ENCODE data around the gene TSACC. TPM values are rescaled to one million over a fixed set of nuclear protein-coding genes. Genes with fewer than 3 reads are reported as not detected.

The TSACC gene
- total and polyA plus RNA-seq, 8 donors, result 0.98 TPM; not detected in 7

GRCh38 chr1:156356262-156356874 lies 18.0 kb downstream of the TSACC start:
- Histone ChIP-seq H3K36me3 (no peaks in the 10 kb centered on the region), H3K27me3 (peaks cover 0 to 51% (median 19%) of the 10 kb centered on the region in 3 donors), H3K27ac (no peak overlapping the region), H3K4me3 (no peak overlapping the region), H3K9me3 (no peaks in the 10 kb centered on the region), H3K4me1 (peaks cover 0 to 10% (median 8%) of the 10 kb centered on the region in 4 donors)
- intact Hi-C loops (cut with DNase I; ENCODE audit: low total_unique reads), result no loop called here
- 17 to 33% (median 27%) methylated on average over 6 of the region's 6 CpGs for WGBS, 5 donors
- TF ChIP-seq, protein P1, sequence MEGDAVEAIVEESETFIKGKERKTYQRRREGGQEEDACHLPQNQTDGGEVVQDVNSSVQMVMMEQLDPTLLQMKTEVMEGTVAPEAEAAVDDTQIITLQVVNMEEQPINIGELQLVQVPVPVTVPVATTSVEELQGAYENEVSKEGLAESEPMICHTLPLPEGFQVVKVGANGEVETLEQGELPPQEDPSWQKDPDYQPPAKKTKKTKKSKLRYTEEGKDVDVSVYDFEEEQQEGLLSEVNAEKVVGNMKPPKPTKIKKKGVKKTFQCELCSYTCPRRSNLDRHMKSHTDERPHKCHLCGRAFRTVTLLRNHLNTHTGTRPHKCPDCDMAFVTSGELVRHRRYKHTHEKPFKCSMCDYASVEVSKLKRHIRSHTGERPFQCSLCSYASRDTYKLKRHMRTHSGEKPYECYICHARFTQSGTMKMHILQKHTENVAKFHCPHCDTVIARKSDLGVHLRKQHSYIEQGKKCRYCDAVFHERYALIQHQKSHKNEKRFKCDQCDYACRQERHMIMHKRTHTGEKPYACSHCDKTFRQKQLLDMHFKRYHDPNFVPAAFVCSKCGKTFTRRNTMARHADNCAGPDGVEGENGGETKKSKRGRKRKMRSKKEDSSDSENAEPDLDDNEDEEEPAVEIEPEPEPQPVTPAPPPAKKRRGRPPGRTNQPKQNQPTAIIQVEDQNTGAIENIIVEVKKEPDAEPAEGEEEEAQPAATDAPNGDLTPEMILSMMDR (IDR thresholded peaks at IDR 0.05), result no peak
- no peak for TF ChIP-seq POLR2AphosphoS5 (IDR thresholded peaks at IDR 0.05)
- TF ChIP-seq POLR2A (IDR thresholded peaks at IDR 0.05), result no peak
- no peak for TF ChIP-seq EP300 (IDR thresholded peaks at IDR 0.05)
- no peak for DNase-seq

DNA sequence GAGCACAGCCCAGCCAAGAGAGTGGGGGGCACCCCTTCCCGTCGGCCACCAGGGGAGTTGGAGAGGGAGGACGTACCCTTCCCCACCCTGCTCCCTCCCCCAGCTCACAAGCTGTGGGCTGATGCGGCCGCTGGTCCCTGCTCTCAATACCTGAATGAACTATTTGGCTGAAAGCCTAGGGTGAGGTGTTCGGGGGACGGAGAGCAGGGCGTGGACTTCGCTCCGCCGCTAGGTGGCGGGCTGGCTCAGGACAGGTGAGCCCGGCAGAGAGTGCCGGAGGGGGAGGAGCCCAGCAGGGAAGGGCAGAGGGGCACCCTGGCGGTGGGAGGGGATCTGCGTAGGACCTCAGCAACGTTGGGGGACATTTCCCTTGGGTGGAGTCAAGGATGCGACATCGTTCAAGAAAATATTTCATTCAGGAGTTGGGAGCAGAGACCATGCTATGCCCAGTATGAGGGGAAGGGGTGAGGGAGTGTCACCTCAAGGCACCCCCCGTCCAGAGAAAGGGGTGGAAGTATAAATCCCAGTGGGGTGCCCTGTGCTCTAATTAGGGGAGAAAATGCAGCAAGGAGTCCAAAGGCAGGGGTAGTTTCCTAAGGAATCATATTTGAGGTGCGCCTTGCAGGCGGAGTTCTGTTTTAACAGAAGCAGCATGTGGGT lies 18.7 kb downstream of the TSACC start:
- H3K4me1 ChIP-seq, result peaks cover 0 to 10% (median 8%) of the 10 kb centered on the region in 4 donors
- 8 to 12% (median 10%) methylated on average over 19 to 22 of the region's 22 CpGs for WGBS, 5 donors
- no peaks in the 10 kb centered on the region for H3K36me3 ChIP-seq
- DNase-seq, result peak; percentile 79 to 91
- TF ChIP-seq EP300 (IDR thresholded peaks at IDR 0.05), result no peak
- peak in 1 of 3 donors; percentile 31 for TF ChIP-seq POLR2AphosphoS5 (IDR thresholded peaks at IDR 0.05)
- TF ChIP-seq, protein P1 (IDR thresholded peaks at IDR 0.05), result peak in 5 of 7 experiments; percentile 48 to 69 (median 65)
- TF ChIP-seq POLR2A (IDR thresholded peaks at IDR 0.05), result no peak
- H3K9me3 ChIP-seq, result no peaks in the 10 kb centered on the region
- no peak overlapping the region for H3K4me3 ChIP-seq
- H3K27ac ChIP-seq, result no peak overlapping the region
- intact Hi-C loops (cut with DNase I; ENCODE audit: low total_unique reads), result no loop called here
- peaks cover 0 to 51% (median 19%) of the 10 kb centered on the region in 3 donors for H3K27me3 ChIP-seq

- H3K4me3 ChIP-seq, result no peak overlapping the region
- peaks cover 0 to 10% (median 8%) of the 10 kb centered on the region in 4 donors for H3K4me1 ChIP-seq
- H3K27me3 ChIP-seq, result peaks cover 0 to 55% (median 19%) of the 10 kb centered on the region in 3 donors
- TF ChIP-seq POLR2AphosphoS5 (IDR thresholded peaks at IDR 0.05) (no peak), POLR2A (IDR thresholded peaks at IDR 0.05) (no peak), EP300 (IDR thresholded peaks at IDR 0.05) (no peak)
- TF ChIP-seq, protein P1 (IDR thresholded peaks at IDR 0.05), result no peak
- DNase-seq, result no peak
- no peaks in the 10 kb centered on the region for H3K9me3 ChIP-seq
- H3K27ac ChIP-seq, result no peak overlapping the region
- intact Hi-C loops (cut with DNase I; ENCODE audit: low total_unique reads), result no loop called here
- 87 to 97% (median 97%) methylated on average over 2 of the region's 2 CpGs for WGBS, 5 donors
- H3K36me3 ChIP-seq, result no peaks in the 10 kb centered on the region
Measured at GRCh38 chr1:156357977-156358376, 19.7 kb downstream of the TSACC start.

GRCh38 chr1:156358641-156359040 lies 20.3 kb downstream of the TSACC start:
- Histone ChIP-seq H3K27me3 (peaks cover 0 to 59% (median 19%) of the 10 kb centered on the region in 3 donors), H3K4me1 (peaks cover 0 to 10% (median 8%) of the 10 kb centered on the region in 4 donors), H3K27ac (no peak overlapping the region), H3K9me3 (no peaks in the 10 kb centered on the region), H3K4me3 (no peak overlapping the region), H3K36me3 (no peaks in the 10 kb centered on the region)
- intact Hi-C loops (cut with DNase I; ENCODE audit: low total_unique reads), result no loop called here
- 88 to 100% (median 92%) methylated on average over 1 of the region's 1 CpG for WGBS, 5 donors
- no peak for DNase-seq
- TF ChIP-seq POLR2AphosphoS5 (IDR thresholded peaks at IDR 0.05) (no peak), POLR2A (IDR thresholded peaks at IDR 0.05) (no peak), EP300 (IDR thresholded peaks at IDR 0.05) (no peak)
- TF ChIP-seq, protein P1 (IDR thresholded peaks at IDR 0.05), result no peak

Data from stomach (tissue), 9 donors.